Measurements from ENCODE around the gene DPM1.

DNA sequence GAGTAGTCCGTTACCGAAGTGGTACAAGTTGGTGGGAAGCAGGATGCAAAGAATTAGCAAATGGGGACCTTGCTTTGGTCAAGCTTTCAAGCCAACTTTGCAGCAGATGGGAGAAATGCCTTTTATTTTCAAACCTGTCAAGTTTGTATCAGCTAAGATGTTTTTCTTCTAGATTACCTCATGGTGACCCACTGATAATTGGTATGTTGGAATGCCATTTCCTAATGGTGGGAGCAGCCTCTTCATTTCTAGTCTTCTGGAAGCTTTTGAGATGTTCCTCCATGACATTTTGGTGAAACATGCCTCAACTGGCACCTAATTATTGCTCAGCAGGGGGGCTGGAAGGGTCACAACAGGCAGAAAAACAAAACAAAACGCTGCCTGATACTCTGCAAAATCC lies 70.8 kb downstream of the DPM1 start:
- TF ChIP-seq, protein P1, sequence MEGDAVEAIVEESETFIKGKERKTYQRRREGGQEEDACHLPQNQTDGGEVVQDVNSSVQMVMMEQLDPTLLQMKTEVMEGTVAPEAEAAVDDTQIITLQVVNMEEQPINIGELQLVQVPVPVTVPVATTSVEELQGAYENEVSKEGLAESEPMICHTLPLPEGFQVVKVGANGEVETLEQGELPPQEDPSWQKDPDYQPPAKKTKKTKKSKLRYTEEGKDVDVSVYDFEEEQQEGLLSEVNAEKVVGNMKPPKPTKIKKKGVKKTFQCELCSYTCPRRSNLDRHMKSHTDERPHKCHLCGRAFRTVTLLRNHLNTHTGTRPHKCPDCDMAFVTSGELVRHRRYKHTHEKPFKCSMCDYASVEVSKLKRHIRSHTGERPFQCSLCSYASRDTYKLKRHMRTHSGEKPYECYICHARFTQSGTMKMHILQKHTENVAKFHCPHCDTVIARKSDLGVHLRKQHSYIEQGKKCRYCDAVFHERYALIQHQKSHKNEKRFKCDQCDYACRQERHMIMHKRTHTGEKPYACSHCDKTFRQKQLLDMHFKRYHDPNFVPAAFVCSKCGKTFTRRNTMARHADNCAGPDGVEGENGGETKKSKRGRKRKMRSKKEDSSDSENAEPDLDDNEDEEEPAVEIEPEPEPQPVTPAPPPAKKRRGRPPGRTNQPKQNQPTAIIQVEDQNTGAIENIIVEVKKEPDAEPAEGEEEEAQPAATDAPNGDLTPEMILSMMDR (IDR thresholded peaks at IDR 0.05): no peak
- TF ChIP-seq POLR2A (IDR thresholded peaks at IDR 0.05) (no peak), POLR2AphosphoS5 (IDR thresholded peaks at IDR 0.05) (no peak)
